Suprapubic skin (tissue), 4 donors: ENCODE results near the gene FAM3C. TPM values are rescaled to one million over a fixed set of nuclear protein-coding genes. Genes with fewer than 3 reads are reported as not detected.

Experiments
- DNase-seq, 2 donors: peaks; one replicate each; pipeline ENCODE4 v3.0.0-alpha.2; 2019; ENCODE audit warnings: low spot score in 2 of 2
- H3K27ac ChIP-seq: fragments of 200-600 bp; sonication (generic); one replicate; pipeline ENCODE4 v1.5.1; 2019
- H3K27me3 ChIP-seq: fragments of 200-600 bp; sonication (generic); one replicate; pipeline ENCODE4 v1.5.1; 2019
- H3K36me3 ChIP-seq: fragments of 200-600 bp; sonication (generic); one replicate; pipeline ENCODE4 v1.5.1; 2019
- H3K4me1 ChIP-seq: fragments of 200-600 bp; sonication (generic); one replicate; pipeline ENCODE4 v1.5.1; 2019
- H3K4me3 ChIP-seq: fragments of 200-600 bp; sonication (generic); one replicate; pipeline ENCODE4 v1.5.1; 2019; ENCODE audit warnings: mild to moderate bottlenecking
- H3K9me3 ChIP-seq: fragments of 200-600 bp; sonication (generic); one replicate; pipeline ENCODE4 v1.5.1; 2019
- EP300 ChIP-seq: sonication (generic); formaldehyde crosslinking; IDR thresholded peaks from one replicate; pipeline ENCODE4 v1.6.1; 2017; ENCODE audit warnings: antibody characterized with exemption
- POLR2A ChIP-seq, 2 donors: fragments of 450-650 bp; IDR thresholded peaks; one replicate each; pipeline ENCODE4 v1.6.1; 2017; ENCODE audit warnings: antibody characterized with exemption in 2 of 2, mild to moderate bottlenecking in 2 of 2, moderate library complexity in 2 of 2
- POLR2AphosphoS5 ChIP-seq, 3 donors: sonication (generic); formaldehyde crosslinking; IDR thresholded peaks; one replicate each; pipeline ENCODE4 v1.6.1; 2017; ENCODE audit warnings: antibody characterized with exemption in 3 of 3
- WGBS: methylation state at CpG from one replicate; pipeline ENCODE4 v1.1.5; 2018; 5-methylcytosine and 5-hydroxymethylcytosine counted together
- total RNA-seq, 4 donors: library from RNA; depleted of rRNA; stranded (reverse); fragments of >200 nt; gene quantifications; one replicate each; pipeline ENCODE4 v1.1.0, GENCODE V29; 2016
- TF ChIP-seq, protein P1 (sequence below), 2 donors: fragments of 200-600 bp in 1 of 2; fragments of 450-650 bp in 1 of 2; sonication (generic) in 1 of 2; IDR thresholded peaks; one replicate each; pipeline ENCODE4 v1.5.1; 2016 to 2019; ENCODE audit warnings: antibody characterized with exemption in 2 of 2, mild to moderate bottlenecking in 1 of 2, moderate library complexity in 1 of 2

Gene FAM3C
- total RNA-seq, 4 donors from 2014 or later = 31.8 to 39.1 (median 35.9) TPM

DNA sequence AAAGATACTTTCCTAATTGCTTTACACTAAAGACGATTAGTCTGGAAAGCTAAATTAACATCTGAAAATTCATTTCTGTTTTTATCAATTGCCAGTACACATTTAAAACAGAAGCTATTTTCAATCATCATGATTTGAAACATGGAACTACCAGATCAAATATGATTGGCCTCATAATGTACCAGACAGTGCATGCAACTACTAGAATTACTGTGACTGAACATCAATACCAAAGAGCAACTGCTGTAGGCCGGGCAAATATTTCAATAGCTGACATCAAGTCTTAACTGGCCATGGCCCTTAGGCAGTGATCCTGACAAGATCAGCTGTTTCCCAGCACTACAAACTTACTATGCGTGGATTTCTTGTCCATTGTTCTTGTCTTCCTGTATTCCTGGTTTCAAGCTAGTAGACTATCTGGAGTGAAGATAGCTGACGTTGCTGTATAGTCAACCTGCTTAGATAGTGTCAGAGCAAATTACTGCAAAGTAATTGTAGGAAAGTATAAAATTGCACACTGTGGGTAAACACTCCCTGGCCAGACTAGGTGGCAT is 89.0 kb downstream of the FAM3C start:
- Histone ChIP-seq H3K9me3 (no peaks in the 10 kb centered on the region), H3K36me3 (no peaks in the 10 kb centered on the region), H3K4me1 (peaks cover 12% of the 10 kb centered on the region), H3K4me3 (no peak overlapping the region), H3K27ac (peak overlapping the region; percentile 41), H3K27me3 (no peaks in the 10 kb centered on the region)
- DNase-seq = no peak
- no peak for TF ChIP-seq POLR2AphosphoS5 (IDR thresholded peaks at IDR 0.05)
- TF ChIP-seq POLR2A (IDR thresholded peaks at IDR 0.05) = no peak
- TF ChIP-seq EP300 = no peak
- TF ChIP-seq, protein P1, sequence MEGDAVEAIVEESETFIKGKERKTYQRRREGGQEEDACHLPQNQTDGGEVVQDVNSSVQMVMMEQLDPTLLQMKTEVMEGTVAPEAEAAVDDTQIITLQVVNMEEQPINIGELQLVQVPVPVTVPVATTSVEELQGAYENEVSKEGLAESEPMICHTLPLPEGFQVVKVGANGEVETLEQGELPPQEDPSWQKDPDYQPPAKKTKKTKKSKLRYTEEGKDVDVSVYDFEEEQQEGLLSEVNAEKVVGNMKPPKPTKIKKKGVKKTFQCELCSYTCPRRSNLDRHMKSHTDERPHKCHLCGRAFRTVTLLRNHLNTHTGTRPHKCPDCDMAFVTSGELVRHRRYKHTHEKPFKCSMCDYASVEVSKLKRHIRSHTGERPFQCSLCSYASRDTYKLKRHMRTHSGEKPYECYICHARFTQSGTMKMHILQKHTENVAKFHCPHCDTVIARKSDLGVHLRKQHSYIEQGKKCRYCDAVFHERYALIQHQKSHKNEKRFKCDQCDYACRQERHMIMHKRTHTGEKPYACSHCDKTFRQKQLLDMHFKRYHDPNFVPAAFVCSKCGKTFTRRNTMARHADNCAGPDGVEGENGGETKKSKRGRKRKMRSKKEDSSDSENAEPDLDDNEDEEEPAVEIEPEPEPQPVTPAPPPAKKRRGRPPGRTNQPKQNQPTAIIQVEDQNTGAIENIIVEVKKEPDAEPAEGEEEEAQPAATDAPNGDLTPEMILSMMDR (IDR thresholded peaks at IDR 0.05) = no peak
- WGBS = 35% methylated on average over 4 of the region's 4 CpGs

DNA sequence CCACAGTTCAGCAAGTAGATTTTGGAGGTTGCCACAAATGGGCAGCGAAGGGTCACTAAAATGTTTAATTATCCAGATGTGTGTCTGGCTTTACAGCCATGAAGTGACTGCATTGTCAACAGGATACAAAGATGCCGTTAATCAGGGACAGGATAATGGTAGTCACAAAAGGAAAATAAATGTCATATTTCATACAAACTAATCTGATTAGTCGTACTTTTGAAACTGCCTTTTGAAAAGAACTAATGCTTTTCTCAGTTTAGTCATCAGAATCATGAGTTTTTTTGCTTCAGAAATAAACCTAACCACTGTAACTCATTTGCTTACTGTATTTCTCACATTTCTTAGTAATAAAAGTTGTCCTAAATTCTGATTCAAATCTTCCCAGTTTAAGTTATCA is 89.5 kb downstream of the FAM3C start:
- TF ChIP-seq EP300 = no peak
- TF ChIP-seq, protein P1 (IDR thresholded peaks at IDR 0.05) = no peak
- Histone ChIP-seq H3K27ac (peak overlapping the region; percentile 15), H3K36me3 (no peaks in the 10 kb centered on the region), H3K4me1 (peaks cover 13% of the 10 kb centered on the region), H3K27me3 (no peaks in the 10 kb centered on the region), H3K4me3 (no peak overlapping the region), H3K9me3 (no peaks in the 10 kb centered on the region)
- WGBS = 40% methylated on average over 3 of the region's 3 CpGs
- DNase-seq = no peak

GRCh38 chr7:121305109-121305508 is 91.0 kb downstream of the FAM3C start:
- WGBS = 63% methylated on average over 3 of the region's 3 CpGs
- no peak for DNase-seq

GRCh38 chr7:121304102-121304658 is 91.9 kb downstream of the FAM3C start:
- H3K9me3 ChIP-seq = no peaks in the 10 kb centered on the region
- H3K36me3 ChIP-seq = no peaks in the 10 kb centered on the region
- H3K27ac ChIP-seq = no peak overlapping the region
- H3K27me3 ChIP-seq = no peaks in the 10 kb centered on the region
- H3K4me1 ChIP-seq = peaks cover 23% of the 10 kb centered on the region
- TF ChIP-seq POLR2A (IDR thresholded peaks at IDR 0.05) (no peak), POLR2AphosphoS5 (IDR thresholded peaks at IDR 0.05) (no peak), EP300 (no peak)
- TF ChIP-seq, protein P1 (IDR thresholded peaks at IDR 0.05) = no peak
- no peak overlapping the region for H3K4me3 ChIP-seq
- DNase-seq = no peak
- 78% methylated on average over 1 of the region's 1 CpG for WGBS

More at GRCh38 chr7:121305109-121305508, 91.0 kb downstream of the FAM3C start:
- Histone ChIP-seq H3K27ac (no peak overlapping the region), H3K27me3 (no peaks in the 10 kb centered on the region), H3K4me3 (no peak overlapping the region), H3K9me3 (no peaks in the 10 kb centered on the region), H3K36me3 (no peaks in the 10 kb centered on the region), H3K4me1 (peaks cover 23% of the 10 kb centered on the region)
- no peak for TF ChIP-seq POLR2AphosphoS5 (IDR thresholded peaks at IDR 0.05)
- no peak for TF ChIP-seq EP300
- TF ChIP-seq, protein P1 (IDR thresholded peaks at IDR 0.05) = no peak
- no peak for TF ChIP-seq POLR2A (IDR thresholded peaks at IDR 0.05)

DNA sequence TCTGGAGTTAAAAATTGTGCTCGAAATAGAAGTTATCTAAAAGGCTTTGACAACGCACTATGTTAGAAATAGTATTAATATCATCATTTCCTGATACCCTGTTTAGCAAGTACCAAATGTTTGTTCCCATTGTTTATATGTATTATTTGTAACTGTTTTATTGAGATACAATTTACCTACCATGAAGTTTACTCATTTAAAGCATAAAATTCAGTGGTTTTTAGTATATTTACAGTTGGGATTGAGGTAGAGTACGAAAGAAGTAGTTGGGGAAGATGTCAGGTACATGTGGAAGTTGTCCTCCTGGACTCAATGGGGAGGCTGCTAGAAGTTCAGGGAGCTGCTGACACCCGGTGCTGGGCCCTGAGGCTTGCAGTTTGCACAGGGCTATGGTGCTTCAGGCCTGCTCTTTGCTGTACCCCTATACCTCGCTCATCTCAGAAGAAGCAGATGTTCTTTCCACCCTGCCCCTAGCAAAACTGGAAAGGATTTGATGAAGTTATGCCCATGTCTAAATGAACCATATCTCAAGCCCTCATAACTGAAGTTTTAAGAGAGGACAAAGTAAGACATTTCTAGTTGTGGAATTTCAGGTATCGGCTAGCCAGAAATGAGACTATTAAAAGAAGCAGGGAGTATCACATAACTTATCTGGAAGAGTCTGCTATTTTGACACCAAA is 92.5 kb downstream of the FAM3C start:
- Histone ChIP-seq H3K27ac (no peak overlapping the region), H3K36me3 (no peaks in the 10 kb centered on the region), H3K4me3 (no peak overlapping the region), H3K4me1 (peaks cover 27% of the 10 kb centered on the region), H3K9me3 (no peaks in the 10 kb centered on the region), H3K27me3 (no peaks in the 10 kb centered on the region)
- no peak for TF ChIP-seq POLR2AphosphoS5 (IDR thresholded peaks at IDR 0.05)
- no peak for TF ChIP-seq POLR2A (IDR thresholded peaks at IDR 0.05)
- no peak for TF ChIP-seq EP300
- TF ChIP-seq, protein P1 (IDR thresholded peaks at IDR 0.05) = no peak
- 82% methylated on average over 6 of the region's 6 CpGs for WGBS
- DNase-seq = no peak
